HG03103 (cell line): ENCODE results near the gene AP1AR.
A peak's percentile ranks its signal among the peaks of the same experiment; 100 is the strongest.
"Not testable (repeated sequence)": the region's sequence is repeated elsewhere in the genome, so short reads cannot be mapped to it uniquely, and the experiment has no call there.

ENCODE experiments used
- ATAC-seq: cut with Tn5 transposase; IDR thresholded peaks from one replicate; pipeline ENCODE4 v1.9.1; 2021; ENCODE audit warnings: low read depth; ENCODE audit not compliant: unreplicated experiment

AP1AR gene, protein sequence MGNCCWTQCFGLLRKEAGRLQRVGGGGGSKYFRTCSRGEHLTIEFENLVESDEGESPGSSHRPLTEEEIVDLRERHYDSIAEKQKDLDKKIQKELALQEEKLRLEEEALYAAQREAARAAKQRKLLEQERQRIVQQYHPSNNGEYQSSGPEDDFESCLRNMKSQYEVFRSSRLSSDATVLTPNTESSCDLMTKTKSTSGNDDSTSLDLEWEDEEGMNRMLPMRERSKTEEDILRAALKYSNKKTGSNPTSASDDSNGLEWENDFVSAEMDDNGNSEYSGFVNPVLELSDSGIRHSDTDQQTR

DNA sequence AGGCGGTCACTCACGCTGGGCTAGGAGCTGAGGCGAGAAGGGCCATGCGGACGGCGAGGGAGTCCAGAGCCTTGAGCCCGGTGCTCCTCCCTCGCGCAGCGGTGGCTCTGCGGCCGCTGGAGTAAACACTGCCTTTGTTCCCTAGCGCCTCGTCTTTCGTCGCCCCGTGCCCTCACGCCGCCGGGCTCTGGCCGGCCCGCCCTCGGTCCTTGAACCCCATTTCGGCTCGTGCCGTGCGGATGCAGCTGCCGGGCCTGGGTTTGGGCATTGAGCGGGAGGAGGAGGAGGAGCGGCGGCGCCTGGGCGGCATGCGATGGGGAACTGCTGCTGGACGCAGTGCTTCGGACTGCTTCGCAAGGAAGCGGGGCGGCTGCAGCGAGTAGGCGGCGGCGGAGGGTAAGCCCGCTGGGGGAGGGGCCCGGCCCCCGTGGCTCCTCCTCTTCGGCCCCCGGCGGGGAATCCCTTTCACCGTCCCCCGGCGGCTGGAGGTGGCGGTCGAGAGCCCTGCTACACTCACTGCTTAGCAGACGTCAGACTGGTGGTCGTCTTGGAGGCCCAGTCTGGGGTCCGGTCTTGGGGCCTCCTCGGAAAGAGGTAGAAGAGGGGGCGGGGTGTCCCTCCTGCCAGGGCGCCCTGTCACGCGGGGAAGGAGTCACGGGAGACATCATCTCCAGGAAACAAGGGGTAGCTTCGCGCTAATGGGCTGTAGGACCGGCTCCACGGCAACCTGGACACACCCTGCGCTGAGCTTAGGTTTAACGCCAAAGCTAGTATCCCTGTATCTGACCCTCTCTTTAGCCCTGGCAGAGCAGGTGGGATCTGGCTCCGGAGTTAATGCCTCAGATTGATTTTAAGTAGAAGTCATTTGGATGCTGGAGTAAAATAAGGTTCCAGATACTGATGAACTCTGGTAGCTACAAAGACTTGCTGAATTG lies at the start of gene AP1AR:
Gene AP1AR, plus strand, starts transcription at position 9 of the 935 bp plus-strand sequence. Its CDS starts 305 bp downstream, at position 314.
- peak; percentile 49 for ATAC-seq

DNA sequence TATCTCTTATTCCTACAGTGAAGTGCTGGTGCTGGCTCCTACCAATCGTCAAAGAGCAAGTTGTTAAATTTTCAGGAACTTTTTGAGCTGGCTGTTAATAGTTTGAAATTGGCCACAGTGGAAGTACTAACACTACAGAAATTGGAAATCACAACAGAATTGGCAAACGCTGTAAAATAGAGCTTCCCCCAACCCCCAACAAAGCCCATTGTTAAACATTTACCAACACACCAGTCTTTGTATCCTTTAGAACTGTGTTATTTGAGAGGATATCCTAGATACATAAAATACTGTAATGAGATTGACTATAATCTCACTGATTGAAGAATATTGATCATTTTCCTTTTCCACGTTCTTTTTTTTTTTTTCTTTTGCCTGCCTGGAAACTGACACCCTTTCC lies 49.0 kb upstream of the AP1AR start:
- no peak for ATAC-seq

DNA sequence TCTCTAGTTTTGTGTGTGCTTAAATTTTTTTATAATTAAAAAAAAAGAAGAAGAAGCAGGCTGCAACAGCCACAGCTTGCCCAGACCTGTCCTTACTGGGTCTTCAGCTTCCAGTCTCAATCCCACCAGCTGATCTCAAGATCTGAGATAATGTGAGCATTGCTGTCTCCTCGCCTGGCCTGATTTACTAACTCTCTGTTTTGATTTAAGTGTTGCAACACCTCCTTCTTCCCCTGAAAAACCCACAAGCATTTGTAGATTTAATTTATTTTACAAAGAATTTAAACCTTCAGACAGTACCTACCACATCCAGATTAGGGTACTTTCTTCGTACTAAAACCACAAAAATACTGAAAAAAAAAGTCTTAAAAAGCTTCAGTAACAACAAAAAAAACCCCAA lies 48.3 kb upstream of the AP1AR start:
- no peak for ATAC-seq

DNA sequence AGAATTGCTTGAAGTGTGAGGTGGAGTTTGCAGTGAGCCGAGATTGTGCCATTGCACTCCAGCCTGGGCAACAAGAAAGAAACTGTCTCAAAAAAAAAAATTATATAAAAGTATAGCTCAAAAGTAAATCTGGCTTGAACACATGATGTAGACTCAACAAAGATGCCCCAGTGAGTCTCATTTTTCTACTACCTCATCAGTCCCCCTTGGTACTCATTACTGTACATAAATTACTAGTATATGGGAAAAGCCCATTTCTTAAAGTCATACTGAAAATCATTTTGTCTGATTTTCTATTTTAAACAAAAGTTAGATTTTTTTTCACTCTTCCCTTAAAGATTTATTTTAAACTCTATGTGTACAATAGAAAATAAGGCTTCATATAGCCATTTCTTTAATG lies 47.1 kb upstream of the AP1AR start:
- ATAC-seq, result no peak

DNA sequence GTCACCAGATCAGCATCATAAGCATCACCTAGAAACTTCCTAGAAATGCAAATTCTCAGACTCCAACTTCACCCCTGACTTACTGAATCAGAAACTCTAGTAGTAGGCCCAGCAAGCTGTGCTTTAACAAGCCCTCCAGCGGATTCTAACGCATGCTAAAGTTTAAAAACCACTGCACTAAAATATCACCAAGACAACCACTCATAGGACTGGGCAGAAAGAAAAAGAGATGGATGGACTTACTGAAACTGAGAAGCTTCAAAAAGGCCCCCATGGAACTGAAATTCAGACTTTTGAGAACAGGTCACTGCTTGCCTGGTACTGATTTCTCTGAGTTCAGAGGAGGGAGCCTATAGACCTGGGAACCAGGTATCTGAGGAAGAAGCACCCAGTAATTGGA lies 46.3 kb upstream of the AP1AR start:
- ATAC-seq, result peak; percentile 50

DNA sequence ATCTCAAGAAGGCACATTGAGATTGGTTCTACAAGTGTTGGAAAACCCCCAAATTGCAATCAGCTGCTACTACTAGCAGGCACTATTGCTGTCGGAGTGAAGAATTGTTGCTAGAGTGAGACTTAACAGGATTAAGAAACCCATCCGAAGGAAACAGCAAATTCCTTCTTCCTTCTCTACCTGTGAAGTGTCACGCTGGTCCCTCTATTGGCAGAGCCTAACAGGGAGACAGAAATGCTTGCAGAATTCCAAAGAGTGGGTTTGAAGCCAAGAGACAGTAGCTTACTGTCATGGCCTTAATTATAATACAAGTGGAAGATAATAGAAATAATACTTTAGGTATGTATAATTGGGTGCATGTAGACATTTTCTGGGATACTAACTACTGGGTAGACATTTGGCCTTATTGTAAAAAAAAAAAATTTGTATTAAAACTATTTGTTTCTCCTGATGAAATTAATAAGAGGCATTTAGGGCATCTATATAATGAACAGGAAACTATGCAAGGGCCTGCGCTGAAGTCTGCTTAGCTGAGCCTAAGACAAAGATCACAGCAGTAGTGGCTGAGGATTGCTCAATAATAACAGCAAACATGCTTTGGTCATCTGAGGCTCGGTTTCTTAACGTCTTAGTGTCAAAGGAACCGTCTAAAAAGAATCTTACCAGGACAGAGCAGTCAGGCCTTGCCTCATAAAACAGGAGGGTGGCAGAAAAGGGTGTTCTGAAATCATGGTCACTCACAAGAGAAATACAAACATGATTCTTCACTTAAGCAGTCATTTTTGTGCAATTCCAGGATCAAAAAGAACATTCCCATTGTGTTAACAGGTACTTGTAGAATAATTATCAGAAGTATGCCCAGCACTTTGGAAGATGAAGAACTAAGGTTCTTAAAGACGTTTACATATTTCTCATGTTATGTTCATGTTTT lies 45.6 kb upstream of the AP1AR start:
- ATAC-seq, result no peak

DNA sequence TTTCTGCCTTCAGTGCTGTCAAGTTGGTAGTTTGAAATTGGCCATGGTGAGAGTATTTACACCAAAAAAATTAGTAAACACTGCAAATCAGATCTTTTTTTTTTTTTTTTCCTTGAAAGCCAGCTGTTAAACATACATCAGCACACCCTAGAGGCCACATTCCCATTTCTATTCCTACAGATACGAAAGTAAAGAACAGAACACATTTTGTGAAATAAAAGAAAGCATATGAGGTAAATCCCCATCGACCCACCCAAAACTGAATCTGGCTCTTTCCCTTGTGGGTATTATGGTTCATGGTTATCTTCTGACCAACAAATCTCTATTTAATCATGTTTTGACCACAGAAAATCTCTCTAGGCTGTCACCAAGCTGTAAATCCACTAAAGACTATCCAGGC lies 41.8 kb upstream of the AP1AR start:
- ATAC-seq, result no peak

DNA sequence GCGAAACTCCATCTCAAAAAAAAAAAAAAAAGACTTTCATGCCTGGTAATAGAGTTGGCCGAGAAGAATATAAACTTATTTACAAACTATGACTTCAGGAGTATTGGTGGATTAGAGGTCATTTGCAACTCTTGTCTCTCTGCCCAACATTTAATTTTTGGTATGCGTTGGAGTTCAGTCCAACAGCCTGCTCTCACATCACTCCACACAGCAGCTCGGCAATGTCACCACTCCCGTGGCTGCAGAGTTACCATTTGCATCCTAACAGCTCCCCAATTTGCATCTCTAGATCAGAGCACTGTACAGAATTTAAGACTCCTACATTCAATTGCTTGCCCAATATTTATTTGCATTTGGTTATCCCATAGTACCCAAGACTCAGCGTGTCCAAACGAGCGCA lies 40.9 kb upstream of the AP1AR start:
- ATAC-seq, result no peak

DNA sequence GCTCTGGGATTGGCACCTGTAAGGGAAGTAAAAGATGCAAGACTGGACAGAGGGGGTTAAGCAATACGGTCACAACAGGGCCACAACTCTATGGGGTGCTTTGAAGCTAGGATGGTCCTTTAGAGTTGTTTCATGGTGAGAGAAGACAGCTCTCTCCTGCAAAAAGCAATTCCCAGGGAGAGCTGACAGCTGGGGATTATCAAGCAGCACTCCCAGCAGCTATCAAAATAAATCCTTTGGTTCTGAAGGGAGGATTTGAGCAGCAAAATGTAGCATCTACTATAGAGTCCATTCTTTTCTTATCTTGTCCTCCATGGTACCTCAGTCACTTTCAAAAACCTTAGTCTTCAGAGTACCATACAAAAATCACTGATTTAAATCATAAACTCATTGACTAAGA lies 35.1 kb upstream of the AP1AR start:
- ATAC-seq, result no peak

DNA sequence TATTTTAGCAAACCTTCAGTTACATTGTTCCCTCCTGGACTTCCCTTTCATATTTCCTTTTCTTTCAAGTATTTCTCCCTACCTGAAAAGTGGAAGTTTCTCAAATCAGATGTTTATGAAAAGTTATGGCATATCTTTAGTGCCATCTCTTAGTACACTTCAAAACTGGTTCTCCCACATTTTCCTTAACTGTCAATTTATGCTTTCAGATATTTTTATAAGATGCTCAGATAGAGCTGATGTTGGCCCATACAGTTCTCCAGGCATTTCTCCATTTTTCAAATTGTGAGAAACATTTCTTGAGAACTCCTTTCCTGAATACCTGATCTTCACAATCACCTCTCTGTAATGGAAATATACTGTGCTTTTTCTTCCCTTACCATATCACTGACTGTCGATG lies 32.5 kb upstream of the AP1AR start:
- ATAC-seq, result peak; percentile 9

DNA sequence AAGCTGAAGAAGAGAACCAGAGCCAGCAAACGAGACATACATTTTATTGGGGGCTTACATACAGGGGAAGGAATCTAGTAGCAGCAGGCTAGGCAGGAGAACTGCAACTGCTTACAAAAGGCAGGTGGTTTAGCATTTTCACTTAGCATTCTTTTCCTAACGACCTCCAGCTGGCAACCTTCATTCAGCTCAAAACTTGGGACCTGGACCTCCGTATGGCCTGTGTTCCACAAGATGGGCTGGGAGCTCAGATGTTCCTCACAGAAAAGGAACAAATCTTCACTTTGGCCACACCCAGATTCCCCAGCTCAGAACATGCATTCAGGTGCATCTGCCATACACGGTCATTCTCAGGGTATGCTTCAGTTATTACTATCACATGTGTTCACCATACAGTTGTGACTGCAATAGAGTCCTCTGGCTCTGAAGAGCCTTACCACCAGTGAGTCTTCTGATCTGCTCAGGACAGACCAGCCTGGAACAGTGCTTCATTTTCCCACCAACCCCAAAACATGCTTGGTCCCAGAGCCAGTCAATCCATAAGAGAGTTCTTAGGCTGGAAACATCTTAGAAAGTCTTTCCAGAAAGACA lies 29.6 kb upstream of the AP1AR start:
- no peak for ATAC-seq

DNA sequence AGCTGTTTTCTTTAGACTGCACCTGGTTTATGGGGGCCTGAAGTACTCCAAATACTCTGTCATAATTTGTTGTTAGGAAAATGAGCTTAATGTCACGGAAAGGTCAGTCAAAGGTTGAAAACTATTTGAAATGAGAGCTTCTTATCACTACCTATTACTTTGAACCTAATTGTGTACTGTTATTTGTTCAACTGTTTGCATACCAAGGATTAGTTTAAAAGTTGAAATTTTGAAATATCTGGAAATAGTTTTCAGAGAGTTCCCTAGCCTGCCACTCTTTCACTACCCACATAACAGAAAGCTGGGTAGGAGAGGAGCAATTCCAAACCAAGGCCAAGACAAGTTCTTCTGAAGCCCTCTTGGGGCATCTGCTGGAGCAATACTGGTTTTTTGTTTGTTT lies 28.0 kb upstream of the AP1AR start:
- ATAC-seq, result no peak

DNA sequence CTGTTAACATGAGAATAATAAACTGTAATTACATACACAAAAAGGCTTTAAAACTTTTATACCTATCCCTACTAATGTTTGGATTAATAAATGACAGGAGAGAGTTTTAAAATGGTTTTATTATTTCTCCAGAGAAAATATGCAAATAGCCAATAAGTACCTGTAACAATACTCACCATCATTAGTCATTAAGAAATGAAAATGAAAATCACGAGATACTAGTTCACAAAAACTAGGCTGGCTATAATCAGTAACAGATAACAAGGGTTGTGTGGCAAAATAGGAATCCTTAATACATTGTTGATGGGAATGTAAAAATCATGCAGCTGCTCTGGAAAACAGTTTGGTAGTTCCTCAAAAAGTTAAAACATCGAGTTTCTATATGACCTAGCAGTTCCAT lies 25.2 kb upstream of the AP1AR start:
- ATAC-seq, result no peak

DNA sequence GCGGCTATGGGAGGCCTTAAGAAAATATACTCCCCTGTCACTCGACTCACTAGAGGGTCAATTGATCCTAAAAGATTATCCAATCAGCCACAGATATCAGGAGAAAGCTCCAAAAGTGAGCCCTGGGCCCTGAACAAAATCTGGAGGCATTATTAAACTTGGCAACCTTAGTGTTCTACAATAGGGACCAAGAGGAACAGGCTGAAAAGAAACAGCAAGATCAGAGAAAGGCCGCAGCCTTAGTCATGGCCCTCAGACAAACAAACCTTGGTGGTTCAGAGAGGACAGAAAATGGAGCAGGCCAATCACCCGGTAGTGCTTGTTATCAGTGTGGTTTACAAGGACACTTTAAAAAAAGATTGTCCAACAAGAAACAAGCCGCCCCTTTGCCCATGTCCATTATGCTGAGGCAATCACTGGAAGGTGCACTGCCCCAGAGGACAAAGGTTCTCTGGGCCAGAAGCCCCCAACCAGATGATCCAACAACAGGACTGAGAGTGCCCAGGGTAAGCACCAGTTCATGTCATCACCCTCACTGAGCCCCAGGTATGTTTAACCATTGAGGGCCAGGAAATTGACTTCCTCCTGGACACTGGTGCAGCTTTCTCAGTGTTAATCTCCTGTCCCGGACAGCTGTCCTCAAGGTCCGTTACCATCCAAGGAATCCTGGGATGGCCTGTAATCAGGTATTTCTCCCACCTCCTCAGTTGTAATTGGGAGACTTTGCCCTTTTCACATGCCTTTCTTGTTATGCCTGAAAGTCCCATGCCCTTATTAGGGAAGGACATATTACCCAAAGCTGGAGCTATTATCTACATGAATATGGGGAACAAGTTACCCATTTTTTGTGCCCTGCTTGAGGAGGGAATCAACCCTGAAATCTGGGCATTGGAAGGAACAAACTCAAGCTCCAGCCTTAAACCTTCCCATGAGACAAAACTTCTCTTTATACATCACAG lies 23.2 kb upstream of the AP1AR start:
- not testable (repeated sequence) for ATAC-seq

DNA sequence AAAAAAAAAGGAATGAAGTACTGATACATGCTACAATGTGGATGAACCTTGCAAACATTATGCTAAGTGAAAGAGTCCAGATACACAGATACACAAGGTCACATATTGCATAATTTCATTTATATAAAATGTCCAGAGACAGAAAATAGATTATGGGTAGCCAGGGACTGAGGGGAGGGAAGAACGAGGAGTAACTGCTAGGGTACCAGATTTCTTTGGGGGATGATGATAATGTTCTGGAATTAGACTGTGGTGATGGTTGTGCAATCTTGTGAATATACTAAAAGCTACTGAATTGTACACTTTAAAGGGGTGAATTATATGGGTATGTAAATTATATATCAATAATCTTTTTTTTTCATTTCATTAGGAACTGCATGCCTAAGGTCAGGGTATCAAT lies 20.8 kb upstream of the AP1AR start:
- ATAC-seq, result no peak

DNA sequence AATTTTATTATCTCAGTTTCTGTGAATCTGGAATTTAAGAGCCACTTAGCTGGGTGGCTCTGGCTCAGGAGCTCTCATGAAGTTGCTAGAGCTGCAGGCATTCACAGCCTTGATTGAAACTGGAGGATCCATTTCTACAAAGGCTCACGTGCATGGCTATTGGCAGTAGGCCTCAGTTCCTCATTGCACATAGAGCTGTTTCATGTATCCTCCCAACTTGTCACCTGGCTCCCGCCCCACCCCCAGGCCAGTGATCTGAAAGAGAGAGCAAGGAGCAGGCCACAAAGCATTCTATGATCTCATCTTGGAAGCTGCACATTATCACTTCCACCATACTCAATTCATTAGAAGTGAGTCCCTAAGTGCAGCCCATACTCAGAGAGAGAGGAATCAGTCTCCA lies 18.5 kb upstream of the AP1AR start:
- ATAC-seq, result peak; percentile 67

DNA sequence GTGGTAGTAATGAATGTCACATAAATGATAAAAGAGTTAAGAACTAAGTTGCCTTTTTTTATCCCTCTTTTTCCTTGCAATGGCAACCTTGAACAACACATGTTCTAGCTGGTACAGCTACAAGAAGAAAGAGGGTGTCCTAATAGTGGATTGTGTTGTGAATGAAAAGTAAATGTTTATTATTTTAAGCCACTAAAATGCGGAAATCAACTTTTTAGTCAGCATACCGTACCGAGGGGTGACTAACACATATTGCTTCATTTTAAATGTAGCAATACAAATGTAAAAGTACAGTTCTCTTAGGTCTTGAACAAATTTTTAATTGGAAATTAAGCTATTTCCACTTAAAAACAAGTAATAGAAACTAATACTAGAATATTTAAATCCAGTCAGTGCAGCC lies 17.7 kb upstream of the AP1AR start:
- ATAC-seq, result no peak

DNA sequence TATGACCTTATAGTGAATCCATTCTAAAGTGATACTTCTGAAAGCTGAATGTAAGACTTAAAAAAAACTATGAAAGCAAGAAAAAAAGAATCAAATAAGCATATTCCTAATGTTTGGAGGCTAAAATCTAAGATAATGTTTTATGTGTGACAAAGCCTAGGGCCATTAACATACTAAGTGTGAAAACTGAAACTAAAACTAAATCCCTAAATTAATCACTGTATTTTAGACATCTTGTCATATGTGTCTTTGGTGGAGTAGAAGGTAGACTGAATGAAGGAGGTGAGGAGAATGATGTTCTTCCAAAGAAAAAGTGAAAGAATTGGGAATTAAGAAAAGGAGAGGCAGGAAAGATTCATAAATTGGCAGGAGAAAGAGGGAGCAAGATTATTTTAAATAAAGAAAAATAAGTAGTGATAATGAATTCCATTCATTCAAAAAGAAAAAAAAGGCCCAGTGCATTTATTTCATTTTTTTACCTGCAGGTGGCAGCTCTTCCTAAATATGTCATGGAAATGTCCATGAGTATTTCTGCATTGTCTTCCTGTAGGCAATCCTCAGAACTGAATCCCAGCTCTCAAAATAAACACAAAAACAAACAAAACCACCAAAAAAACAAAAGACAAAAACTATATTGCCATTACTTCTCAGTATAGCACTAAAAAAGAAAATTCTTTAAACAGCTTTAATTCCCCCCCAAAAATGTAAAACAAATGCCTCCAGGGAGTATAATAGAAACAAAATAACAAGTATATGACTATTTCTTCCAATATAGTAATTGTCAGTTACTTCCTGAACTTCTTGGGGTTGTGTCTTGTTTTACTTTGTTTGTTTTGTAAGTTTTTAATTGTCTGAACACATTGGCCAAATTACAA lies 17.0 kb upstream of the AP1AR start:
- no peak for ATAC-seq
